ENCODE results near the gene WDR82.

DNA sequence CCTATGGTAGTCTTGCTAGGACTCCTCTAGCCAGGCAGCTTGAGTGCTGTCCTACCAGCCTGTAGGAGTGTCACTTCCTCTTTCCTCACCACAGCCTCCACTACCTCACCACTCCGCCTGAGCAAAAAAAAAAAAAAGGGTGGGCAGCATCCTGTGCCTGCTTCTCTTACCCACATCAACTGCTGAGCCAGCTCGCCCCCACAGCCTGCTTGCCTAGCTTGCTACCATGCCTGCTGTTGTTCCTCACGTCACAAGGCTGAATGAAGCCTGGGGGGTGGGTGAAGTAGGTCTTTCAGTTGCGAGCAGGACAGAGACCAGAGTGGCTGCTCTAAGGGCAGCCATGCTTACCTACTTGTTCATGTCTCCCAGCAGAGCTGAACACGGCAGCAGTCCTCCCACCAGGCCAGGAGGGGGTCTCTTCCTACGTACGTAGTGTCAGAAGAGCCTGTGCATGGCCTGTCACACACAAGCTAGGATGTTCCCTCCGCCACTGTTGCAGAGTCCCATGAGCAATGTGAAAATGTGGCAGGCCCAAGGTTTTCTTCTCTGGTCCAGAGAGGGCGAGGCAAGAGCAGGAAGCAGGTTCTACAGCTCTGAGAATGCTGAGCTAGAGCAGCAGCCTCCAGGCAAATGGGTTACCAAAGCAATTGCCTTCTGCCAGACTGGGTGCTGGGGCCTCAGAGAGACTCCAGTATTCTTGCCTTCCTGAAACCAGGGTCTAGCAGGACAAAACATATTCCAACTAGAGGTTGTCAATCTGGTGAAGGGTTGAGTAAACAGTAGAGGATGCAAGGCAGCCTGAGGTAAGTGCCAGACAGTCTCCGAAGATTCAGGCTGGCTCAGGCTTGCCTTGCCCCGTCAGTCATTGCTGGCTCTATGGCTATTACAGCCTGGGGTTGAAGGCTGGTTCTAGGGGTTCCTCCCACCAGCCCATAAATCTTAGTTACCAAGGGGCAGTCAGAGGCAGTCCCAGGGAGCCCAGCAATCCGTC, 24.8 kb downstream of the WDR82 start:
- TF ChIP-seq CTCF (conservative IDR thresholded peaks at IDR 0.05) (no peak), EZH2 (IDR thresholded peaks at IDR 0.05; ENCODE audit: low read depth) (no peak)
